Stimulated activated CD4-positive, alpha-beta T cell treated with anti-CD3 and anti-CD28 coated beads, TNF-alpha, amount 100 ng/mL, for 4 hours (primary cell): Measurements from ENCODE around the gene PRR32.
"Not testable (repeated sequence)": the region's sequence is repeated elsewhere in the genome, so short reads cannot be mapped to it uniquely, and the experiment has no call there.

ENCODE experiments used
- DNase-seq, 3 experiments: peaks; one replicate each; pipeline ENCODE4 v3.0.0-alpha.2; 2020; ENCODE audit warnings: low read depth in 3 of 3

PRR32 gene

GRCh38 chrX:126819429-126819828 is at the start of gene PRR32:
Gene PRR32 (plus strand): TSS chrX:126819729. CDS start chrX:126819844, 115 bp downstream.
- no peak for DNase-seq

GRCh38 chrX:126770179-126770578 is 49.4 kb upstream of the PRR32 start:
- no peak for DNase-seq

- no peak for DNase-seq
Measured at GRCh38 chrX:126785539-126785938, 34.0 kb upstream of the PRR32 start.

GRCh38 chrX:126799059-126799458 is 20.5 kb upstream of the PRR32 start:
- no peak for DNase-seq

- not testable (repeated sequence) for DNase-seq
Measured at GRCh38 chrX:126806784-126807183, 12.7 kb upstream of the PRR32 start.

- no peak for DNase-seq
Measured at GRCh38 chrX:126815806-126816205, 3.7 kb upstream of the PRR32 start.

GRCh38 chrX:126820700-126821420 is 1.3 kb downstream of the PRR32 start:
- no peak for DNase-seq

GRCh38 chrX:126824338-126825007 is 4.9 kb downstream of the PRR32 start:
- DNase-seq = no peak

- no peak for DNase-seq
Measured at GRCh38 chrX:126825566-126826193, 6.2 kb downstream of the PRR32 start.

GRCh38 chrX:126836186-126836585 is 16.7 kb downstream of the PRR32 start:
- DNase-seq = no peak

GRCh38 chrX:126847143-126847542 is 27.6 kb downstream of the PRR32 start:
- no peak for DNase-seq

GRCh38 chrX:126855839-126856524 is 36.5 kb downstream of the PRR32 start:
- DNase-seq = no peak
